GM18517 (cell line): Measurements from ENCODE around the gene SBNO2.

ENCODE experiments used
- ATAC-seq: cut with Tn5 transposase; IDR thresholded peaks from one replicate; pipeline ENCODE4 v1.9.1; 2021; ENCODE audit warnings: mild to moderate bottlenecking, moderate library complexity; ENCODE audit not compliant: unreplicated experiment

The SBNO2 gene

DNA sequence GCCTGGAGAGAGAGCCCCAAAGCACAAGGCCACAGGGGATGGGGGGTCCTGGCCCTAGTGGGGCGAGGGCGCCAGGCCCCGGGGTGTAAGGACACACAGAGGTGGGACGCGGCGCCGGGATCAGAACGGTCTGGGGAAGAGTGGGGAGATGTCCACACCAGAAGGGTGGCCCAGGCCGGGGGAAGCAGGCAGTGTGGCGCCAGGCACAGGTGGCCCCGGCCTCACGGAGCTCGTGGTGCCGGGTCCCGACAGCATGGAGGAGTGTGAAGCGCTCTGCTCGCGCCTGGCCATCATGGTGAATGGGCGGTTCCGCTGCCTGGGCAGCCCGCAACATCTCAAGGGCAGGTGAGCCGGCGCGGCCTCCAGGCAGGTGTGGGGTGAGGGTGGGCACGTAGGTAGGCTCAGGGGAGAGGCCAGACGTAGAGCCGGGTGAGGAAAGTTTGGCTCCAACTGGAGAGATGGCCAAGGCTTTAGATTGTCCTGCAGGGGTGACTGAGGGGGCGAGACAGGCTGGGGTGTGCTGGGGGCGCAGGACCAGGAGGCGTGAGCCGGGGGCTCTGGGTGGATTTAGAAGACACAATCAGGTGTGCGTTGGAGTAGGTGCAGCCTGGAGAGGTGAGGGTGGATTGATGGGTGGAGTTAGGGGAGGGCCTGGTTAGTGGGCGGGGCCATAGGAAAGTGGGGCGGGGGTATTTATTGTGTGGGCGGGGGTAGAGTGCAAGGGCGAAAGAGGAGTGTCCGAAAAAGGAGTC lies 110.0 kb downstream of the SBNO2 start:
- no peak for ATAC-seq

DNA sequence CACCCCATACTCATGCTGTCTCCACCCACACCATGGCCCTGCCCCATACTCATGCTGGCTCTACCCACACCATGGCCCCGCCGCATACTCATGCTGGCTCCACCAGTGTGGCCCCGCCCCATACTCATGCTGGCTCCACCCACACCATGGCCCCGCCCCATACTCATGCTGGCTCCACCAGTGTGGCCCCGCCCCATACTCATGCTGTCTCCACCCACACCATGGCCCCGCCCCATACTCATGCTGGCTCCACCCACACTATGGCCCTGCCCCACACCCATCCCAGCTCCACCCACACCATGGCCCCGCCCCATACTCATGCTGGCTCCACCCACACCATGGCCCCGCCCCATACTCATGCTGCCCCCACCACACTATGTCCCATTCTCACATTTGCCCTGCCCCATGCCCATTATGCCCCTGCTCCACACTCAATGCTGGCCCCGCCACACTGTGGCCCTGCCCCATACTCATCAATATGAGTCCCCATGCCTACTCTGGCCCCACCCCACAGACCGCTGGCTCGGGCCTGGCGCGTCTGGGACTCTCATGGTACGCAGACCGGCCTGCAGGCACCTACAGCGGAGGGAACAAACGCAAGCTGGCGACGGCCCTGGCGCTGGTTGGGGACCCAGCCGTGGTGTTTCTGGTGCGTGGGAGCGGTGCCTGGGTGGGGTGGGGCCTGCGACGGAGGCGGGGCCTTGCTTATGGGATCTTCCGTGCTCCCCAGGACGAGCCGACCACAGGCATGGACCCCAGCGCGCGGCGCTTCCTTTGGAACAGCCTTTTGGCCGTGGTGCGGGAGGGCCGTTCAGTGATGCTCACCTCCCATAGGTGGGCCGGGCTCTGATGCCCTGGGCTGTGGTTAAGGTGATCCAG lies 110.8 kb downstream of the SBNO2 start:
- ATAC-seq: no peak

DNA sequence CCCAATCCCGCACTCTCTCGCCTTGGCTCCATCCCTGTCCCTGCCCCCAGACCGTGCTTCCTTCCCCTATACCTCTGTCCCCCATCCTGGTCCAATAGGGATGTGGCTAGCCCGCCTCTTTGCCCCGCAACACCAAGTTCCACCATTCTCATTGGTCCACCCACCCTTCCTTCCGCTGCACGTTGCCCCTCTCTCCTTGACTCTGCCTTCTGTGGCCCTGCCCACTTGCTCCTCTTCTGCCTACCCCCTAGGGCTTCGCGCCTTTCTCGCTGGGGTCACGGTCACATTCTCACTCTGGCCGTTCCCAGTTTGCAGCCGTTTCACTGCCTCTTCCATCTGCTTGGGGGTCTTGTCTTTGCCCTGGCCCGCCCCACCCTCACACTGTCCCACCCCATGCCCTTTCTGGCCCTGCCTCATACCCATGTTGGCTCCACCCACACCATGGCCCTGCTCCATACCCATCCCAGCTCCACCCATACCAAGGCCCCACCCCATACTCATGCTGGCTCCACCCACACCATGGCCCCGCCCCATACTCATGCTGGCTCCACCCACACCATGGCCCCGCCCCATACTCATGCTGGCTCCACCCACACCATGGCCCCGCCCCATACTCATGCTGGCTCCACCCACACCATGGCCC lies 111.6 kb downstream of the SBNO2 start:
- ATAC-seq: no peak

- no peak for ATAC-seq
Measured at GRCh38 chr19:1061987-1062386, 112.1 kb downstream of the SBNO2 start.

GRCh38 chr19:1060689-1061088 lies 113.4 kb downstream of the SBNO2 start:
- ATAC-seq: no peak

GRCh38 chr19:1058112-1058511 lies 116.0 kb downstream of the SBNO2 start:
- ATAC-seq: no peak
